HCT116 (cell line): Measurements from ENCODE around the gene ACRV1. TPM values are rescaled to one million over a fixed set of nuclear protein-coding genes. Genes with fewer than 3 reads are reported as not detected.

Experiments
- ATAC-seq: fragments of 200-7000 bp; cut with Tn5 transposase; 2 replicates; pipeline ENCODE4 v1.9.1; 2020; ENCODE audit warnings: mild to moderate bottlenecking, moderate library complexity
- BruUV-seq: library from RNA; stranded (reverse); fragments of 400-500 nt; replicated peaks from 2 replicates; lab custom pipeline; 2021; lab: Mats Ljungman, UMichigan
- CTCF ChIA-PET: fragments of 300-600 bp; sonication (Branson Sonifier 250); formaldehyde crosslinking; loops from one replicate; lab custom pipeline; 2021; ENCODE audit warnings: antibody characterized with exemption; lab: Charles Lee
- POLR2A ChIA-PET: fragments of 300-600, 350-600 bp; sonication (Branson Sonifier 250); formaldehyde crosslinking; loops from one replicate; lab custom pipeline; 2021; ENCODE audit warnings: antibody characterized with exemption; lab: Charles Lee
- RAD21 ChIA-PET, 2 experiments: fragments of 300-600 bp; sonication (Branson Sonifier 250); formaldehyde crosslinking; loops; one replicate each; lab custom pipeline; 2023; ENCODE audit warnings: low total read pairs in 2 of 2; ENCODE audit not compliant: uncharacterized antibody in 2 of 2, unreplicated experiment in 2 of 2, low non-redundant PET in 1 of 2; lab: Charles Lee
- DNase-seq: peaks from one replicate; pipeline ENCODE4 v3.0.0-alpha.2; 2010; ENCODE audit warnings: low read depth, low spot score
- H2AFZ ChIP-seq: fragments of 200-600 bp; shearing (Covaris generic), sonication (generic); 2 replicates; pipeline ENCODE4 v1.6.1; 2017; ENCODE audit warnings: low read depth, mixed run types, mixed read lengths, antibody characterized with exemption, low read length; ENCODE audit not compliant: poor library complexity, severe bottlenecking
- H3K27ac ChIP-seq: 2 replicates; pipeline ENCODE4 v1.5.1; 2012; ENCODE audit warnings: low read depth, low read length
- H3K27me3 ChIP-seq: fragments of 200-600 bp; sonication (generic); 2 replicates; pipeline ENCODE4 v1.6.1; 2016; ENCODE audit warnings: mixed run types, low read length, mixed read lengths; ENCODE audit not compliant: insufficient read depth
- H3K36me3 ChIP-seq, 2 experiments: fragments of 200-500 bp in 1 of 2; fragments of 200-600 bp in 1 of 2; sonication (Bioruptor generic) in 1 of 2; sonication (generic) in 1 of 2; 2 replicates each; pipeline versions ENCODE4 v1.5.1 to v1.6.1; 2014 to 2016; ENCODE audit warnings: low read length in 2 of 2, inconsistent platforms in 1 of 2, mixed read lengths in 1 of 2, mixed run types in 1 of 2; ENCODE audit not compliant: insufficient read depth in 2 of 2, control insufficient read depth in 1 of 2
- H3K4me1 ChIP-seq, 2 experiments: fragments of 200-600 bp in 1 of 2; sonication (generic) in 1 of 2; 2 replicates each; pipeline versions ENCODE4 v1.5.1 to v1.6.1; 2012 to 2017; ENCODE audit warnings: low read length in 2 of 2, inconsistent platforms in 1 of 2, mild to moderate bottlenecking in 1 of 2, mixed read lengths in 1 of 2, mixed run types in 1 of 2, moderate library complexity in 1 of 2; ENCODE audit not compliant: insufficient read depth in 2 of 2, control insufficient read depth in 1 of 2
- H3K4me2 ChIP-seq: fragments of 200-600 bp; sonication (generic); 2 replicates; pipeline ENCODE4 v1.6.1; 2017; ENCODE audit warnings: mixed run types, low read length, mixed read lengths
- H3K4me3 ChIP-seq, 2 experiments: fragments of 200-600 bp in 1 of 2; sonication (generic) in 1 of 2; replicated peaks in 1 of 2; 2 replicates each; pipeline ENCODE4 v1.5.1; 2011 to 2016; ENCODE audit warnings: low read length in 2 of 2, control low read depth in 1 of 2, low read depth in 1 of 2, mild to moderate bottlenecking in 1 of 2, mixed read lengths in 1 of 2, mixed run types in 1 of 2
- H3K79me2 ChIP-seq: fragments of 200-600 bp; sonication (generic); 2 replicates; pipeline ENCODE4 v1.6.1; 2017; ENCODE audit warnings: mild to moderate bottlenecking, mixed run types, low read length, moderate library complexity, mixed read lengths; ENCODE audit not compliant: insufficient read depth
- H3K9ac ChIP-seq: fragments of 200-600 bp; sonication (generic); 2 replicates; pipeline ENCODE4 v1.6.1; 2016; ENCODE audit warnings: low read length, mixed read lengths
- H3K9me2 ChIP-seq: fragments of 200-600 bp; sonication (generic), shearing (Covaris generic); 2 replicates; pipeline ENCODE4 v1.6.1; 2017; ENCODE audit warnings: mixed run types, mild to moderate bottlenecking, moderate library complexity; ENCODE audit not compliant: insufficient read depth
- H3K9me3 ChIP-seq, 2 experiments: fragments of 200-500 bp in 1 of 2; fragments of 200-600 bp in 1 of 2; sonication (Bioruptor generic) in 1 of 2; sonication (generic) in 1 of 2; 2 replicates each; pipeline ENCODE4 v1.6.1; 2014 to 2017; ENCODE audit warnings: low read length in 2 of 2, mixed read lengths in 2 of 2, inconsistent platforms in 1 of 2, low read depth in 1 of 2, mild to moderate bottlenecking in 1 of 2, mixed run types in 1 of 2, moderate library complexity in 1 of 2; ENCODE audit not compliant: control insufficient read depth in 1 of 2, insufficient read depth in 1 of 2
- H4K20me1 ChIP-seq: fragments of 200-600 bp; sonication (generic), shearing (Covaris generic); 2 replicates; pipeline ENCODE4 v1.6.1; 2017; ENCODE audit warnings: mixed run types, mild to moderate bottlenecking, moderate library complexity; ENCODE audit not compliant: insufficient read depth
- CEBPB ChIP-seq: IDR thresholded peaks from 2 replicates; pipeline ENCODE4 v1.6.1; 2012; ENCODE audit warnings: low read depth
- EGR1 ChIP-seq: IDR thresholded peaks from 2 replicates; pipeline ENCODE4 v1.6.1; 2012; ENCODE audit warnings: low read depth
- ELF1 ChIP-seq: IDR thresholded peaks from 2 replicates; pipeline ENCODE4 v1.6.1; 2012; ENCODE audit warnings: low read depth, borderline replicate concordance
- EZH2 ChIP-seq: fragments of 200-600 bp; sonication (generic); IDR thresholded peaks from 2 replicates; pipeline ENCODE4 v1.6.1; 2017; ENCODE audit warnings: antibody characterized with exemption, mixed run types
- EZH2phosphoT487 ChIP-seq: fragments of 200-600 bp; IDR thresholded peaks from 2 replicates; pipeline ENCODE4 v1.6.1; 2018; ENCODE audit warnings: antibody characterized with exemption, borderline replicate concordance
- FOSL1 ChIP-seq: IDR thresholded peaks from 2 replicates; pipeline ENCODE4 v1.6.1; 2012; ENCODE audit warnings: low read depth
- JUND ChIP-seq: IDR thresholded peaks from 2 replicates; pipeline ENCODE4 v1.6.1; 2012
- SIN3A ChIP-seq: IDR thresholded peaks from 2 replicates; pipeline ENCODE4 v1.6.1; 2012; ENCODE audit warnings: low read depth
- TCF7L2 ChIP-seq: IDR thresholded peaks from 2 replicates; pipeline ENCODE4 v1.7.0; 2011; ENCODE audit warnings: borderline replicate concordance, inconsistent platforms; ENCODE audit not compliant: insufficient read depth, insufficient read length; ENCODE audit errors: extremely low read depth
- YY1 ChIP-seq: IDR thresholded peaks from 2 replicates; pipeline ENCODE4 v1.6.1; 2011; ENCODE audit warnings: low read length, low read depth, moderate library complexity, mild to moderate bottlenecking; ENCODE audit not compliant: insufficient replicate concordance; ENCODE audit errors: extremely low read depth
- ZNF274 ChIP-seq: fragments of 200-500 bp; sonication (Bioruptor generic); IDR thresholded peaks from 2 replicates; pipeline ENCODE4 v1.6.1; 2014; ENCODE audit warnings: mild to moderate bottlenecking, low read depth, low read length, inconsistent platforms
- intact Hi-C: fragments of 100-400 bp; cut with micrococcal nuclease; formaldehyde crosslinking; loops from 2 replicates; pipeline ENCODE4 v1.10.0; 2022
- total RNA-seq: library from RNA; stranded (reverse); gene quantifications from one replicate; pipeline ENCODE4 v1.2.1, GENCODE V29; 2021; ENCODE audit not compliant: unreplicated experiment
- TF ChIP-seq, protein P1 (sequence below): IDR thresholded peaks from 2 replicates; pipeline ENCODE4 v1.6.1; 2012
- TF ChIP-seq, protein P2 (sequence below), 3 experiments: fragments of 200-600 bp in 1 of 3; sonication (generic) in 1 of 3; IDR thresholded peaks in 2 of 3; conservative IDR thresholded peaks in 1 of 3; 2 replicates each; pipeline ENCODE4 v1.5.1; 2012 to 2017; ENCODE audit warnings: low read depth in 2 of 3, low read length in 2 of 3, antibody characterized with exemption in 1 of 3, borderline replicate concordance in 1 of 3, control low read depth in 1 of 3, mild to moderate bottlenecking in 1 of 3, mixed read lengths in 1 of 3, mixed run types in 1 of 3, moderate library complexity in 1 of 3; ENCODE audit not compliant: insufficient read depth in 1 of 3

The ACRV1 gene
- total RNA-seq, 1 experiment from 2014 or later, result not detected

DNA sequence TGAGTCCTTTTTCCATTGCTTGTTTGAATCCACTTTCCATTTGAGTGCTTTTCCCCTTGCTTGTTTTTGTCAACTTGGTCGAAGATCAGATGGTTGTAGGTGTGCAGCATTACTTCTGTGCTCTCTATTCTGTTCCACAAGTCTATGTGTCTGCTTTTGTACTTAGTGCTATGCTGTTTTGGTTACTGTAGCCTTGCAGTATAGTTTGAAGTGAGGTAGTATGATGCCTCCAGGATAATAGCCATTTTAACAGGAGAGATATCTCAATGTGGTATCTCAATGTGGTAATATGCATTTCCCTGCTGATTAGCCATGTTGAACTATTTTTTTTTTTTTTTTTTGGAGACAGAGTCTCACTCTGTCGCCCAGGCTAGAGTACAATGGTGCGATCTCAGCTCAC lies 16.7 kb downstream of the ACRV1 start:
- POLR2A ChIA-PET, result no interaction called here
- Histone ChIP-seq H3K27me3 (no peaks in the 10 kb centered on the region), H4K20me1 (no peaks in the 10 kb centered on the region), H3K9me2 (no peaks in the 10 kb centered on the region), H3K4me1 (no peaks in the 10 kb centered on the region), H3K79me2 (peaks cover 26% of the 10 kb centered on the region), H3K9me3 (peaks cover 0 to 4% of the 10 kb centered on the region in 2 experiments; a peak in 1 of 4 replicates), H2AFZ (no peak overlapping the region), H3K9ac (no peak overlapping the region), H3K36me3 (peaks cover 2 to 16% of the 10 kb centered on the region in 2 experiments; a peak in 2 of 4 replicates), H3K4me3 (no peak overlapping the region), H3K4me2 (no peak overlapping the region), H3K27ac (no peak overlapping the region)
- no peak for TF ChIP-seq ELF1
- TF ChIP-seq, protein P1, sequence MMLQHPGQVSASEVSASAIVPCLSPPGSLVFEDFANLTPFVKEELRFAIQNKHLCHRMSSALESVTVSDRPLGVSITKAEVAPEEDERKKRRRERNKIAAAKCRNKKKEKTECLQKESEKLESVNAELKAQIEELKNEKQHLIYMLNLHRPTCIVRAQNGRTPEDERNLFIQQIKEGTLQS, result no peak
- TF ChIP-seq CEBPB, result no peak
- TF ChIP-seq FOSL1, result no peak
- no peak for TF ChIP-seq EZH2
- TF ChIP-seq, protein P2, sequence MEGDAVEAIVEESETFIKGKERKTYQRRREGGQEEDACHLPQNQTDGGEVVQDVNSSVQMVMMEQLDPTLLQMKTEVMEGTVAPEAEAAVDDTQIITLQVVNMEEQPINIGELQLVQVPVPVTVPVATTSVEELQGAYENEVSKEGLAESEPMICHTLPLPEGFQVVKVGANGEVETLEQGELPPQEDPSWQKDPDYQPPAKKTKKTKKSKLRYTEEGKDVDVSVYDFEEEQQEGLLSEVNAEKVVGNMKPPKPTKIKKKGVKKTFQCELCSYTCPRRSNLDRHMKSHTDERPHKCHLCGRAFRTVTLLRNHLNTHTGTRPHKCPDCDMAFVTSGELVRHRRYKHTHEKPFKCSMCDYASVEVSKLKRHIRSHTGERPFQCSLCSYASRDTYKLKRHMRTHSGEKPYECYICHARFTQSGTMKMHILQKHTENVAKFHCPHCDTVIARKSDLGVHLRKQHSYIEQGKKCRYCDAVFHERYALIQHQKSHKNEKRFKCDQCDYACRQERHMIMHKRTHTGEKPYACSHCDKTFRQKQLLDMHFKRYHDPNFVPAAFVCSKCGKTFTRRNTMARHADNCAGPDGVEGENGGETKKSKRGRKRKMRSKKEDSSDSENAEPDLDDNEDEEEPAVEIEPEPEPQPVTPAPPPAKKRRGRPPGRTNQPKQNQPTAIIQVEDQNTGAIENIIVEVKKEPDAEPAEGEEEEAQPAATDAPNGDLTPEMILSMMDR (IDR thresholded peaks at IDR 0.05 in 2 of 3, conservative IDR thresholded peaks at IDR 0.05 in 1 of 3; ENCODE audit: borderline replicate concordance in 1 of 3, insufficient read depth in 1 of 3, low read depth in 2 of 3, low read length in 2 of 3), result no peak
- no peak for TF ChIP-seq JUND
- no peak for TF ChIP-seq ZNF274
- no peak for TF ChIP-seq TCF7L2
- no peak for TF ChIP-seq YY1
- no peak for TF ChIP-seq EZH2phosphoT487
- no peak for TF ChIP-seq EGR1
- TF ChIP-seq SIN3A, result no peak
- no peak for ATAC-seq
- RAD21 ChIA-PET, result no interaction called here
- intact Hi-C loops, result no loop called here
- no TSS peak for BruUV-seq
- DNase-seq, result no peak
- CTCF ChIA-PET, result interaction anchor here (1.4 kb wide), 1 partner anchor 16 kb away, joined by 3 read pairs; the partner anchor contains the start of gene ACRV1
